ENCODE data around the gene TRIM7.

- TF ChIP-seq CTCF (IDR thresholded peaks at IDR 0.05) (no peak), POLR2A (IDR thresholded peaks at IDR 0.05) (no peak)
Measured at GRCh38 chr5:181234455-181235306, 29.7 kb upstream of the TRIM7 start.
